HG03442 (cell line): ENCODE results near the gene CLSTN2.

Experiments used
- ATAC-seq: cut with Tn5 transposase; IDR thresholded peaks from one replicate; pipeline ENCODE4 v1.9.1; 2021; ENCODE audit warnings: mild to moderate bottlenecking, moderate library complexity; ENCODE audit not compliant: unreplicated experiment

CLSTN2 gene

DNA sequence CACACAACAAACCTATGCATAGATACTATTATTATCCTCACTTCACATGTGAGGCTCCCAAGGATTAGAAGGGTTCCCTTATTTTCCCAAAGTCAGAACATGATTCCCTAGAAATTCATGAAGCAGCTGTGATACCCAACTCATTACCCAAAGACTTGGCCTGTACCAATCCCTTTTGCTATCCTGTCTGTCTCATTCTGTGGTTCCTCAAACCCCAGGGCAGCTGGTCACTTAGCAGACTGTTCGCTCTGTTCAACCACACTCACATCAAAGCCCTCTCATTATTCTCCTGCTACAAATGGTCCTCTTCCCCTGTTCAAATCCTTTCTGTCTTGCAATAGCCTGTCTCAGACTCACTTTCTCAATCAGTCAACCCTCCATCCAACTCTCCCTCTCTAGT lies 588.6 kb downstream of the CLSTN2 start:
- ATAC-seq, result no peak

GRCh38 chr3:140527156-140527555 lies 592.2 kb downstream of the CLSTN2 start:
- no peak for ATAC-seq

- no peak for ATAC-seq
Observed at GRCh38 chr3:140529096-140529495, 594.1 kb downstream of the CLSTN2 start.

DNA sequence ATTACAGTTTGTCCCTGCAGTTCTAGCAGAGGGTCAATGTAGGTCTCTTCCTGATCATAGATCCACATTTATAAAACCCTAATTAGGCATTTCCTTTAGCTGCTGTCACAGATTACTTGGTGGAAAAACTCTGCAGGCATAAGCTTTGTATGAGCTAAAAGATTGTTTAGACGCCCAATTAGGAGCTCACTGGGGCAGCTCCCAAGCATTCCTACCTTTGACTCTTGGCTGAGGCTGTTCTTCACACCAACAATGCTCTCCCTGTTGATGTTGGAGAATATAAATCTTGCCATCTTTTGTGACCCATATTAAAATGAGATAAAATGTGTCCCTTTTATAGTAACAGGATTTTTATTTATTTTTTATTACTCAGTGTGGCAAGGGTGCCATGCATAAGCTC lies 594.6 kb downstream of the CLSTN2 start:
- ATAC-seq, result no peak

GRCh38 chr3:140530131-140530530 lies 595.1 kb downstream of the CLSTN2 start:
- no peak for ATAC-seq

DNA sequence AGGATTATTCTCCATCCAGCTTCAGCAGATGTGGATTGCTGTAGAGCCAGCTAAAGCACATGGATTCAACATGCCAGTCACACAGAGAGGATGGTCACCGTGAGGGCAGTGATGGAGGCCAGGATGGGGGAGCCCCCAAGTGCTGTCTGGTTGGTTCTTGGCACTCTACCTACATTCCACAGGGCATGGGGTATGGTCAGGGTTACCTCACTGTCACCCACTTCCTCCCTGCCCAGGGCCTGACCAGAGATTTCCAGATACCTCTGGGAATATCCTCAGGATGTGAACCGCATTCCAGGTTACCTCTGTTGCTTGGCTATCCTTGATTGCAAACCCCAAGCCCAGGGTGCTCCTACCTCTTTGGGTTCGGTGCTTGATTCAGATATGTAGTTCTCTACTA lies 595.6 kb downstream of the CLSTN2 start:
- no peak for ATAC-seq

- ATAC-seq, result no peak
Observed at GRCh38 chr3:140532793-140533330, 597.9 kb downstream of the CLSTN2 start.

DNA sequence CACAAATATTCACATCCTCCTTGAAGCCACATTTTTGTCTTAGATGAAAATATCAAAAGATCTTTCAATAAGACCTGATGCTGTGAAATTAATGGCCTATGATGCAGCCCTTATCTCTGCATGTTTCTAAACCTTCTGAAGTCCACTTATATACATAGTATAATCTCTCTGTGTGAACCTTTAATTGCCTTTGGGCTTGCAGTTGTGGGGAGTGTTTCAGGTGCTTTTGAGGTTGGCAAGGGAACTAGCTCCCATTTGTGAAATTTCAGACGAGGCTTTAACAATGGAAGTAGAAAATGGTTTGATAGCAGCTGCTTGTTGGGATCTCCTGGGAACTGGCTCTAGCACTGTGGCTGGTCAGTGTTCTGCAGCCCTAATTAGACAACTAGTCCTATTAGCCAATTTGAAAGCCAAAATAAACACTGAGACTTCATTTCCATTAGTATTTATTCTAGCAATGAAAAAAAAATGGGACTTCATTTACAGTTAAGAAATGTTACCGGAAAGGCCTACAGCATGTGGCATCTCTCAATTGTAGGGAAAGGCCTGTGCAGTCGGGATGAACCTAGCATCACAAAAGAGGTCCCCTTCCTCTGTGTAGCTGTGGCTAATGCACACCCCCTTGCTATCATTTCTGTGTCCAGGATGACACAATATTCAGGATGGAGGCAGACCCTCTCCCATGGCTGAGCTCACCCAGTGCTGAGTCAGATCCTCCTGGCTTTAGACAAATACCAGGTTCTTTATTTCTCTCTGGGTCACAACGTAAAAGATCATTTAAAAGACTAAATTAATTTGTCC lies 602.1 kb downstream of the CLSTN2 start:
- ATAC-seq, result no peak

DNA sequence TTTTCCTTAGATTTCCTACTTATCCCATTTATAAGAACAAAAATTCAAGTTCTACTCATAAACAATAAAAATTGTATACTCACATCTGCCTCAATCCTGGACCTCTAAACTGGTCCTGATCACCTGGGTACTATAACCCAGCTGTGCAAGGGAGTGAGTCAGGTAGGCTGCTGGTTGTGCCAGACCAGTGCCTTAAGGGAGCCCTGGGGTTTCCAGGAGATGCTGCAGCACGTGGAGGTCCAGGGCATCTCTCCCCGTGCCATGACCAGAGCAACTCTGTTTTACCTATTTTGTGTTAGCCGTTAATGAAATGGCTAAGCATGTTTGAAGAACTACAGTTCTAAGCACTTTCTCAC lies 602.7 kb downstream of the CLSTN2 start:
- no peak for ATAC-seq

- peak; percentile 46 for ATAC-seq
Observed at GRCh38 chr3:140540262-140540661, 605.3 kb downstream of the CLSTN2 start.

DNA sequence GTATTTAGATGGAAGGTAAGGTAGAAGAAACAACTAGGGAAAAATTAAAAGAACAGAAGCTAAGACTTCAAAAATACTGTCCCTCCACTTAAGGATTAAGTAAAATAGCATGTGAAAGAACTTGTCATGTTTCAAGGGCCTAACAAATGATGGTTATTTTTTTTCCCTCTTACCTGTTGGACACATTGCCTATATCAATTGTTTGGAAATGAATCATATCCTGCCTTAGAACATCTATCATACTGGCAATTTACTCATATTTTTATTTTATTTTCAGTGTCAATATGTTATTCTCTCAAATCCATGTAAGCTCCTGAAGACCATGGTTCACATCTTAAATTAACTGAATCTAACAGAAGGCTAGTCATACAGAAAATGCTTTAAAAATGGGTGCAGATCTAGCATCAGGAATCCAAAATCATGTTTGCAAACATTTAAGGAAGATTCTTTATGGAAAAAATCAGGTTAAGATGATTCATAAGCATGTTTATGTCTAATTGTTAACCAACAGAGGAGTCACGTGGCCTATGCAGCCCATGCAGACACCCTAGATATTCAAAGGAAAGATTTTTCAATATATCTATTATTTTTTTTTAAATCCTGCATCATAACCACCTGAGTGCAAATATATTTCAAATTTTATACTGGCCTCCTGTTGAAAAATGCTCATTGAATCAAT lies 607.1 kb downstream of the CLSTN2 start:
- ATAC-seq, result no peak

GRCh38 chr3:140545197-140545596 lies 610.2 kb downstream of the CLSTN2 start:
- ATAC-seq, result no peak

GRCh38 chr3:140545756-140546155 lies 610.8 kb downstream of the CLSTN2 start:
- ATAC-seq, result no peak

GRCh38 chr3:140546649-140547048 lies 611.7 kb downstream of the CLSTN2 start:
- no peak for ATAC-seq

- ATAC-seq, result no peak
Observed at GRCh38 chr3:140552403-140552802, 617.4 kb downstream of the CLSTN2 start.

GRCh38 chr3:140552898-140553297 lies 617.9 kb downstream of the CLSTN2 start:
- no peak for ATAC-seq

- no peak for ATAC-seq
Observed at GRCh38 chr3:140553591-140553990, 618.6 kb downstream of the CLSTN2 start.

- no peak for ATAC-seq
Observed at GRCh38 chr3:140555666-140556065, 620.7 kb downstream of the CLSTN2 start.

DNA sequence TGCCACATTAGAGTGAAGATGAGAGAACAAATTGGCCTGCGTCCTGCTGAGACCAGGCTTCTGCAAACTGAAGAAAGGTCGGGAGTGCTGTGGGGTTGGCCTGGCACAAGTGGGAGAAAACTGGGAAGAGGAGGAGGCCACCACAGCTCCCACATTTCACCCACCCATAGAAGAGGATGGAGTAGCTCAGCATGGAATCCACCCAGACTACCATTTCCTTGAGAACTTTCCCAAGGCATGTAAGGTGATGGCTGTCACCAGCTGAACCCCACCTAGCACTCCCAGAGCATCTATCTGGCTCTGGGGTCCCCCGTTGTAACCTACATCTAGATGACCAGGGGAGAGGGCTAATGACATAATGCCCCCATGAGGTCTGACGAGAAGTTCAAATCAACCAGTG lies 622.5 kb downstream of the CLSTN2 start:
- ATAC-seq, result no peak

GRCh38 chr3:140559546-140559945 lies 624.6 kb downstream of the CLSTN2 start:
- ATAC-seq, result no peak

- no peak for ATAC-seq
Observed at GRCh38 chr3:140563206-140563760, 628.3 kb downstream of the CLSTN2 start.

- no peak for ATAC-seq
Observed at GRCh38 chr3:140568131-140568530, 633.1 kb downstream of the CLSTN2 start.
